Heart left ventricle (tissue), 13 donors: ENCODE measurements around the gene SMAD7.

Source experiments
- CTCF ChIP-seq, 12 donors: fragments of 200-600 bp; sonication (generic) in 4 of 12; IDR thresholded peaks; one replicate each; pipeline versions ENCODE4 v1.5.0 to v1.8.0; 2018 to 2022; ENCODE audit warnings: antibody characterized with exemption in 12 of 12, mild to moderate bottlenecking in 5 of 12
- POLR2A ChIP-seq, 2 donors: fragments of 450-650 bp; IDR thresholded peaks; one replicate each; pipeline ENCODE4 v1.6.1; 2017; ENCODE audit warnings: antibody characterized with exemption in 2 of 2, mild to moderate bottlenecking in 2 of 2, moderate library complexity in 2 of 2
- donor health status: ischemic (EF 13 %, LVEDD 7.1; RV severe dilation, severe dysfunction).
- donor health status: DM: no; HTN: yes; CAD: no.
- donor health status: DM: no; HTN: no; CAD: no.
- donor health status: ischemic (EF 25% LVEDD 6.9; RV normal size, moderate dysfunction).
- donor health status: ischemic (EF 25% LVEDD 5.7; RV mildly dilated, moderate dysfunction).
- donor health status: ischemic (EF 35%, LVEDD 5.7; RV mildly dilated, moderate dysfunction).
- donor health status: nonischemic (EF 11% LVEDD 7.7; RV severe dilation, severe dysfunction).
- donor health status: DM: yes; HTN: yes; CAD: no.
- donor health status: PGD.
- donor health status: ischemic (EF 29% LVEDD 5.4; RV normal size, mild dysfunction).
- donor health status: nonischemic (EF 23%, LVEDD 6.1; RV moderate dilation, normal function).

GRCh38 chr18:48880931-48881330 lies 69.8 kb downstream of the SMAD7 start:
- TF ChIP-seq CTCF (IDR thresholded peaks at IDR 0.05) (no peak), POLR2A (IDR thresholded peaks at IDR 0.05) (no peak)
